ENCODE measurements around the gene HOXC9.
"Not testable (repeated sequence)": the region's sequence is repeated elsewhere in the genome, so short reads cannot be mapped to it uniquely, and the experiment has no call there.

The HOXC9 gene

GRCh38 chr12:54030442-54030801, 30.5 kb downstream of the HOXC9 start:
- DNase-seq, result no peak

GRCh38 chr12:54030889-54031471, 31.0 kb downstream of the HOXC9 start:
- no peak for DNase-seq

GRCh38 chr12:54031480-54031879, 31.5 kb downstream of the HOXC9 start:
- DNase-seq, result no peak

GRCh38 chr12:54032086-54032619, 32.2 kb downstream of the HOXC9 start:
- no peak for DNase-seq

GRCh38 chr12:54032627-54033100, 32.7 kb downstream of the HOXC9 start, which contains the start of gene HOXC5:
HOXC5 (plus strand) TSS chr12:54033050; CDS start chr12:54033123, 73 bp downstream.
- DNase-seq, result peak; percentile 71

GRCh38 chr12:54033106-54033979, 33.4 kb downstream of the HOXC9 start:
- DNase-seq, result no peak

- no peak for DNase-seq
Measured at GRCh38 chr12:54033980-54034784, 34.2 kb downstream of the HOXC9 start.

- no peak for DNase-seq
Measured at GRCh38 chr12:54034785-54035310, 34.9 kb downstream of the HOXC9 start.

GRCh38 chr12:54035568-54036264, 35.8 kb downstream of the HOXC9 start:
- DNase-seq, result no peak

- no peak for DNase-seq
Measured at GRCh38 chr12:54036620-54037359, 36.8 kb downstream of the HOXC9 start.

- no peak for DNase-seq
Measured at GRCh38 chr12:54037360-54038283, 37.7 kb downstream of the HOXC9 start.

- DNase-seq, result no peak
Measured at GRCh38 chr12:54038284-54038870, 38.4 kb downstream of the HOXC9 start.

GRCh38 chr12:54038871-54039414, 39.0 kb downstream of the HOXC9 start:
- DNase-seq, result no peak

- no peak for DNase-seq
Measured at GRCh38 chr12:54039417-54040147, 39.6 kb downstream of the HOXC9 start.

GRCh38 chr12:54040148-54040494, 40.2 kb downstream of the HOXC9 start:
- no peak for DNase-seq

- DNase-seq, result no peak
Measured at GRCh38 chr12:54040648-54041047, 40.7 kb downstream of the HOXC9 start.

- no peak for DNase-seq
Measured at GRCh38 chr12:54041097-54041690, 41.2 kb downstream of the HOXC9 start.

- DNase-seq, result not testable (repeated sequence)
Measured at GRCh38 chr12:54042033-54042432, 42.1 kb downstream of the HOXC9 start.

Data from NCI-H774 (cell line).